SK-N-SH (cell line): ENCODE measurements around the gene CYREN. TPM values are rescaled to one million over a fixed set of nuclear protein-coding genes. Genes with fewer than 3 reads are reported as not detected.

Experiments
- CTCF ChIA-PET: fragments of 300-600, 350-600 bp; formaldehyde crosslinking; extraction: SDS; loops from one replicate; lab custom pipeline; 2021; lab: Yijun Ruan, JAX
- POLR2A ChIA-PET: fragments of 350-600 bp; sonication (Branson Sonifier 250); formaldehyde crosslinking; extraction: SDS; loops from one replicate; lab custom pipeline; 2020; ENCODE audit warnings: antibody characterized with exemption, inconsistent platforms; lab: Yijun Ruan, JAX
- DNase-seq: peaks from one replicate; pipeline ENCODE4 v3.0.0; 2012
- H2AFZ ChIP-seq: fragments of 200-600 bp; sonication (generic); 2 replicates; pipeline ENCODE4 v1.8.1; 2016; ENCODE audit warnings: antibody characterized with exemption, mild to moderate bottlenecking, low read depth
- H3F3A ChIP-seq: fragments of 200-600 bp; sonication (generic); replicated peaks from 2 replicates; pipeline ENCODE3; 2016; ENCODE audit warnings: antibody characterized with exemption, mild to moderate bottlenecking; ENCODE audit not compliant: insufficient read depth
- H3K27ac ChIP-seq, 2 experiments: fragments of 200-500 bp in 1 of 2; fragments of 200-600 bp in 1 of 2; sonication (Bioruptor generic) in 1 of 2; sonication (generic), shearing (Covaris generic) in 1 of 2; 2 replicates each; pipeline versions ENCODE4 v1.5.1 to v1.6.1; 2014 to 2016; ENCODE audit warnings: low read depth in 2 of 2, inconsistent platforms in 1 of 2, low read length in 1 of 2, mild to moderate bottlenecking in 1 of 2, mixed read lengths in 1 of 2
- H3K27me3 ChIP-seq: fragments of 200-600 bp; sonication (generic), shearing (Covaris generic); 2 replicates; pipeline ENCODE4 v1.6.1; 2016; ENCODE audit warnings: mixed run types; ENCODE audit not compliant: insufficient read depth
- H3K36me3 ChIP-seq, 2 experiments: fragments of 200-500 bp in 1 of 2; fragments of 200-600 bp in 1 of 2; sonication (Bioruptor generic) in 1 of 2; sonication (generic) in 1 of 2; replicated peaks in 1 of 2; 2 replicates each; pipeline versions ENCODE3 to v1.5.1; 2014 to 2016; ENCODE audit warnings: low read length in 1 of 2, mild to moderate bottlenecking in 1 of 2; ENCODE audit not compliant: insufficient read depth in 2 of 2, control insufficient read depth in 1 of 2
- H3K4me1 ChIP-seq, 2 experiments: fragments of 200-500 bp in 1 of 2; fragments of 200-600 bp in 1 of 2; sonication (Bioruptor generic) in 1 of 2; sonication (generic), shearing (Covaris generic) in 1 of 2; 2 replicates each; pipeline versions ENCODE4 v1.5.1 to v1.6.1; 2014 to 2016; ENCODE audit warnings: low read depth in 1 of 2, low read length in 1 of 2, mixed run types in 1 of 2; ENCODE audit not compliant: insufficient read depth in 2 of 2, control insufficient read depth in 1 of 2
- H3K4me2 ChIP-seq: fragments of 200-600 bp; sonication (generic), shearing (Covaris generic); 2 replicates; pipeline ENCODE4 v1.6.1; 2017; ENCODE audit warnings: mixed run types
- H3K4me3 ChIP-seq, 2 experiments: fragments of 200-500 bp in 1 of 2; fragments of 200-600 bp in 1 of 2; sonication (Bioruptor generic) in 1 of 2; sonication (generic), shearing (Covaris generic) in 1 of 2; 2 replicates each; pipeline versions ENCODE4 v1.5.1 to v1.8.1; 2014 to 2016; ENCODE audit warnings: low read depth in 2 of 2, inconsistent platforms in 1 of 2, low read length in 1 of 2, mild to moderate bottlenecking in 1 of 2, mixed read lengths in 1 of 2, moderate library complexity in 1 of 2
- H3K79me2 ChIP-seq: fragments of 200-600 bp; sonication (generic); 2 replicates; pipeline ENCODE4 v1.8.1; 2017; ENCODE audit warnings: mild to moderate bottlenecking; ENCODE audit not compliant: insufficient read depth
- H3K9ac ChIP-seq: fragments of 200-600 bp; sonication (generic); 2 replicates; pipeline ENCODE4 v1.6.1; 2017; ENCODE audit warnings: mixed run types
- H3K9me2 ChIP-seq: fragments of 200-600 bp; sonication (generic); 2 replicates; pipeline ENCODE4 v1.6.1; 2017; ENCODE audit warnings: mixed run types
- H3K9me3 ChIP-seq: fragments of 200-600 bp; sonication (generic); 2 replicates; pipeline ENCODE4 v1.6.1; 2017; ENCODE audit warnings: mixed run types, mild to moderate bottlenecking, moderate library complexity
- H4K20me1 ChIP-seq: fragments of 200-600 bp; sonication (generic); 2 replicates; pipeline ENCODE4 v1.6.1; 2017; ENCODE audit warnings: mild to moderate bottlenecking, mixed run types; ENCODE audit not compliant: insufficient read depth
- CHD2 ChIP-seq: fragments of 150-350 bp; IDR thresholded peaks from 2 replicates; pipeline ENCODE4 v1.6.1; 2018; ENCODE audit warnings: low read length; ENCODE audit not compliant: partially characterized antibody
- ELF1 ChIP-seq: IDR thresholded peaks from 2 replicates; pipeline ENCODE4 v1.4.0; 2012
- EZH2phosphoT487 ChIP-seq: fragments of 200-600 bp; sonication (generic); IDR thresholded peaks from 2 replicates; pipeline ENCODE4 v1.6.1; 2017; ENCODE audit warnings: low read depth, mixed run types, mild to moderate bottlenecking, antibody characterized with exemption, moderate library complexity, borderline replicate concordance
- FOSL2 ChIP-seq: IDR thresholded peaks from 2 replicates; pipeline ENCODE4 v1.4.0; 2012; ENCODE audit warnings: low read depth, mild to moderate bottlenecking, moderate library complexity, borderline replicate concordance
- FOXJ3 ChIP-seq: sonication (generic); formaldehyde crosslinking; IDR thresholded peaks from 2 replicates; pipeline ENCODE4 v1.5.1; 2020; ENCODE audit warnings: mild to moderate bottlenecking, missing genetic modification reagents
- FOXM1 ChIP-seq: IDR thresholded peaks from 2 replicates; pipeline ENCODE4 v1.4.0; 2012; ENCODE audit warnings: low read depth, mild to moderate bottlenecking
- IRF3 ChIP-seq: fragments of 150-350 bp; IDR thresholded peaks from 2 replicates; pipeline ENCODE4 v1.6.1; 2016; ENCODE audit warnings: mild to moderate bottlenecking, low read depth, low read length
- MAX ChIP-seq: IDR thresholded peaks from 2 replicates; pipeline ENCODE4 v1.4.0; 2012; ENCODE audit warnings: low read depth
- MEF2A ChIP-seq: IDR thresholded peaks from 2 replicates; pipeline ENCODE4 v1.4.0; 2012; ENCODE audit warnings: low read depth, borderline replicate concordance
- MXI1 ChIP-seq: IDR thresholded peaks from 2 replicates; pipeline ENCODE4 v1.6.1; 2012; ENCODE audit warnings: mild to moderate bottlenecking, low read depth, low read length, improper control_type of control experiment
- NRF1 ChIP-seq: IDR thresholded peaks from 2 replicates; pipeline ENCODE4 v1.6.1; 2012; ENCODE audit warnings: low read depth, mild to moderate bottlenecking, low read length
- POLR2AphosphoS5 ChIP-seq: IDR thresholded peaks from 2 replicates; pipeline ENCODE4 v1.6.1; 2012; ENCODE audit warnings: low read depth, low read length
- RAD21 ChIP-seq: IDR thresholded peaks from 2 replicates; pipeline ENCODE4 v1.6.1; 2012; ENCODE audit warnings: mild to moderate bottlenecking, low read length
- RCOR1 ChIP-seq: fragments of 150-350 bp; IDR thresholded peaks from 2 replicates; pipeline ENCODE4 v1.6.1; 2017; ENCODE audit warnings: antibody characterized with exemption, low read length
- REST ChIP-seq: IDR thresholded peaks from 2 replicates; pipeline ENCODE4 v1.6.1; 2012; ENCODE audit warnings: mild to moderate bottlenecking, low read depth, low read length, moderate library complexity
- RXRA ChIP-seq: IDR thresholded peaks from 2 replicates; pipeline ENCODE4 v1.4.0; 2012; ENCODE audit warnings: low read depth, mild to moderate bottlenecking, borderline replicate concordance
- SMC3 ChIP-seq: IDR thresholded peaks from 2 replicates; pipeline ENCODE4 v1.6.1; 2012; ENCODE audit warnings: low read depth, low read length, improper control_type of control experiment
- TCF12 ChIP-seq: IDR thresholded peaks from 2 replicates; pipeline ENCODE4 v1.4.0; 2012
- TEAD4 ChIP-seq: IDR thresholded peaks from 2 replicates; pipeline ENCODE4 v1.4.0; 2012; ENCODE audit warnings: mild to moderate bottlenecking, borderline replicate concordance; ENCODE audit not compliant: insufficient read depth
- WGBS: methylation state at CpG from one replicate; pipeline ENCODE4 v1.1.6; 2017; ENCODE audit warnings: low lambda C conversion rate; 5-methylcytosine and 5-hydroxymethylcytosine counted together
- polyA plus RNA-seq, 3 experiments: library from polyadenylated mRNA; depleted of rRNA; stranded (reverse); fragments of >200 nt; gene quantifications; 2 replicates each; pipeline ENCODE4 v1.2.3, GENCODE V29; 2012
- TF ChIP-seq, protein P1 (sequence below): fragments of 200-600 bp; sonication (generic); IDR thresholded peaks from 2 replicates; pipeline ENCODE4 v1.6.1; 2017; ENCODE audit warnings: antibody characterized with exemption, mild to moderate bottlenecking, moderate library complexity

The CYREN gene
- polyA plus RNA-seq, 1 of the 3 experiments (the other 2 are of a cell fraction) = 53.4 TPM

- TF ChIP-seq MEF2A = no peak
- TF ChIP-seq, protein P1, sequence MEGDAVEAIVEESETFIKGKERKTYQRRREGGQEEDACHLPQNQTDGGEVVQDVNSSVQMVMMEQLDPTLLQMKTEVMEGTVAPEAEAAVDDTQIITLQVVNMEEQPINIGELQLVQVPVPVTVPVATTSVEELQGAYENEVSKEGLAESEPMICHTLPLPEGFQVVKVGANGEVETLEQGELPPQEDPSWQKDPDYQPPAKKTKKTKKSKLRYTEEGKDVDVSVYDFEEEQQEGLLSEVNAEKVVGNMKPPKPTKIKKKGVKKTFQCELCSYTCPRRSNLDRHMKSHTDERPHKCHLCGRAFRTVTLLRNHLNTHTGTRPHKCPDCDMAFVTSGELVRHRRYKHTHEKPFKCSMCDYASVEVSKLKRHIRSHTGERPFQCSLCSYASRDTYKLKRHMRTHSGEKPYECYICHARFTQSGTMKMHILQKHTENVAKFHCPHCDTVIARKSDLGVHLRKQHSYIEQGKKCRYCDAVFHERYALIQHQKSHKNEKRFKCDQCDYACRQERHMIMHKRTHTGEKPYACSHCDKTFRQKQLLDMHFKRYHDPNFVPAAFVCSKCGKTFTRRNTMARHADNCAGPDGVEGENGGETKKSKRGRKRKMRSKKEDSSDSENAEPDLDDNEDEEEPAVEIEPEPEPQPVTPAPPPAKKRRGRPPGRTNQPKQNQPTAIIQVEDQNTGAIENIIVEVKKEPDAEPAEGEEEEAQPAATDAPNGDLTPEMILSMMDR = no peak
- no peak for TF ChIP-seq SMC3
- no peak for TF ChIP-seq NRF1
- TF ChIP-seq IRF3 = no peak
- TF ChIP-seq MAX = no peak
- no peak for TF ChIP-seq POLR2AphosphoS5
- TF ChIP-seq RCOR1 = no peak
- no peak for TF ChIP-seq CHD2
- TF ChIP-seq FOSL2 = no peak
Observed at GRCh38 chr7:135204341-135204749, 33.8 kb upstream of the CYREN start (continued).

GRCh38 chr7:135201350-135201749, 30.8 kb upstream of the CYREN start:
- Histone ChIP-seq H3K9me3 (no peaks in the 10 kb centered on the region), H3K4me2 (no peak overlapping the region), H2AFZ (no peak overlapping the region), H3K9ac (no peak overlapping the region), H3K9me2 (no peaks in the 10 kb centered on the region), H4K20me1 (no peaks in the 10 kb centered on the region), H3K27ac (no peak overlapping the region), H3K79me2 (no peaks in the 10 kb centered on the region), H3K4me1 (peaks cover 0 to 13% of the 10 kb centered on the region in 2 experiments; a peak in 2 of 4 replicates), H3K36me3 (peaks cover 4 to 54% of the 10 kb centered on the region in 2 experiments), H3K27me3 (no peaks in the 10 kb centered on the region), H3F3A (no peaks in the 10 kb centered on the region), H3K4me3 (no peak overlapping the region)
- ChIA-PET POLR2A (no interaction called here), CTCF (interaction anchor here (1.5 to 1.6 kb wide), 2 partner anchors 10 to 21 kb away, joined by 6 to 7 read pairs; partner anchors contain the start of gene WDR91)
- TF ChIP-seq ELF1 (no peak), NRF1 (no peak), FOXJ3 (CRISPR knock-in tag) (no peak), MEF2A (no peak), RXRA (no peak), REST (no peak), RAD21 (no peak), MXI1 (no peak), EZH2phosphoT487 (no peak), TEAD4 (no peak), TCF12 (no peak), MAX (no peak), FOXM1 (no peak)
- WGBS = 56% methylated on average over 2 of the region's 2 CpGs
- DNase-seq = no peak
